Body of pancreas (tissue), 4 donors: ENCODE data around the gene AUTS2.

Experiments used
- CTCF ChIP-seq, 7 experiments: fragments of 450-650 bp in 4 of 7; fragments of 200-600 bp in 3 of 7; sonication (generic) in 3 of 7; IDR thresholded peaks; one replicate each; pipeline ENCODE4 v1.5.1; 2016 to 2019; ENCODE audit warnings: antibody characterized with exemption in 7 of 7
- POLR2A ChIP-seq, 3 donors: fragments of 450-650 bp; IDR thresholded peaks; one replicate each; pipeline ENCODE4 v1.6.1; 2016; ENCODE audit warnings: antibody characterized with exemption in 3 of 3, mild to moderate bottlenecking in 2 of 3

DNA sequence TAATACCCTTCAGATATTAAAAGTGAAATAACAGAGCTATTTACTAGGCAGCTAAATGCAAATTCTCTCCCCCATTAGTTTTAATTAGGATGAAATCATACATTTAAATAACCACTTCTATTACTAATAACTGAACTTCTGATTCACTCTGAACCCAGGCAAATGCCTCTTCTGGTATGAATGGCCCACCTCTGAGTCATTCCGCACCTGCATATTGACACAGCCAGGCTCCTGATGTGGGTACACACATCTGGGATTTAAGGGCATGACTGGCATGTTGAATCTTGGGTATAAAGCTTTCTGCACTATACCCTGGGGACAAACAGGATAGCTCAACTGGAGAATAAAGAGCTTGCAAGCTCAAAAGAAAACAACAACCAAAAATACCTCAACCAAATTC, 140.9 kb downstream of the AUTS2 start:
- TF ChIP-seq CTCF (IDR thresholded peaks at IDR 0.05) = no peak
- no peak for TF ChIP-seq POLR2A (IDR thresholded peaks at IDR 0.05)
